CD4-positive, alpha-beta memory T cell (primary cell): ENCODE data around the gene TSPAN31. TPM values are rescaled to one million over a fixed set of nuclear protein-coding genes. Genes with fewer than 3 reads are reported as not detected.
A peak's percentile ranks its signal among the peaks of the same experiment; 100 is the strongest.

ENCODE experiments used
- CTCF ChIA-PET: fragments of 350-600 bp; sonication (Branson Sonifier 250); formaldehyde crosslinking; loops from one replicate; lab custom pipeline; 2021; ENCODE audit warnings: inconsistent platforms; ENCODE audit not compliant: partially characterized antibody; lab: Charles Lee
- POLR2A ChIA-PET: fragments of 350-600 bp; sonication (Branson Sonifier 250); formaldehyde crosslinking; loops from one replicate; lab custom pipeline; 2021; ENCODE audit not compliant: partially characterized antibody; lab: Charles Lee
- DNase-seq, 5 donors: peaks; one replicate each; pipeline versions ENCODE4 v3.0.0 to v3.0.0-alpha.2; 2020 to 2022; ENCODE audit warnings: mixed read lengths in 1 of 5
- H3K27ac ChIP-seq: one replicate; pipeline ENCODE4 v1.7.0; 2013; ENCODE audit warnings: low read depth, low read length
- H3K27me3 ChIP-seq: 2 replicates; pipeline ENCODE4 v1.7.0; 2013; ENCODE audit warnings: mild to moderate bottlenecking, low read length, moderate library complexity; ENCODE audit not compliant: insufficient read depth
- H3K36me3 ChIP-seq: 2 replicates; pipeline ENCODE4 v1.7.0; 2013; ENCODE audit warnings: mild to moderate bottlenecking, low read length, moderate library complexity; ENCODE audit not compliant: insufficient read depth
- H3K4me1 ChIP-seq: 2 replicates; pipeline ENCODE4 v1.7.0; 2013; ENCODE audit warnings: mild to moderate bottlenecking, low read length, moderate library complexity; ENCODE audit not compliant: insufficient read depth
- H3K4me3 ChIP-seq, 2 donors: one replicate each; pipeline ENCODE4 v1.7.0; 2013; ENCODE audit warnings: low read length in 2 of 2, mild to moderate bottlenecking in 1 of 2
- H3K9me3 ChIP-seq, 2 donors: one replicate each; pipeline ENCODE4 v1.7.0; 2013; ENCODE audit warnings: low read length in 2 of 2, control low read depth in 1 of 2; ENCODE audit not compliant: control insufficient read depth in 1 of 2
- H3K27ac Mint-ChIP-seq, 7 donors: one replicate each; pipeline ENCODE4 v1.8.0; 2020 to 2021; ENCODE audit warnings: mixed read lengths in 7 of 7, mild to moderate bottlenecking in 6 of 7, inconsistent platforms in 3 of 7, moderate library complexity in 3 of 7
- H3K27me3 Mint-ChIP-seq, 2 donors: one replicate each; pipeline ENCODE4 v1.8.0; 2020 to 2021; ENCODE audit warnings: mixed read lengths in 2 of 2
- H3K36me3 Mint-ChIP-seq, 2 donors: one replicate each; pipeline ENCODE4 v1.8.0; 2020 to 2021; ENCODE audit warnings: mixed read lengths in 2 of 2, inconsistent platforms in 1 of 2, mild to moderate bottlenecking in 1 of 2
- H3K4me1 Mint-ChIP-seq, 4 donors: one replicate each; pipeline ENCODE4 v1.8.0; 2020 to 2021; ENCODE audit warnings: mixed read lengths in 4 of 4, mild to moderate bottlenecking in 1 of 4
- H3K4me3 Mint-ChIP-seq, 8 donors: one replicate each; pipeline ENCODE4 v1.8.0; 2020 to 2021; ENCODE audit warnings: mixed read lengths in 8 of 8, mild to moderate bottlenecking in 7 of 8, moderate library complexity in 6 of 8, inconsistent platforms in 3 of 8
- H3K9me3 Mint-ChIP-seq, 8 donors: one replicate each; pipeline ENCODE4 v1.8.0; 2020 to 2021; ENCODE audit warnings: mixed read lengths in 8 of 8, mild to moderate bottlenecking in 5 of 8, inconsistent platforms in 3 of 8, moderate library complexity in 1 of 8
- intact Hi-C: fragments of 100-400 bp; cut with micrococcal nuclease; formaldehyde crosslinking; loops from one replicate; pipeline ENCODE4 v1.15.1; 2023
- polyA plus RNA-seq, 2 donors: library from polyadenylated mRNA; unstranded; fragments of 300-500 nt; fragmentation: Illumina TruSeq; gene quantifications; one replicate each; pipeline ENCODE4 v1.2.3, GENCODE V29; 2021
- total RNA-seq, 2 experiments: library from RNA; stranded (reverse); gene quantifications; one replicate each; pipeline ENCODE4 v1.2.3, GENCODE V29; 2021

Gene TSPAN31
- total and polyA plus RNA-seq, 4 experiments from 2014 or later: 27.5 to 76.2 (median 34.0) TPM

GRCh38 chr12:57760347-57760982 lies 15.6 kb downstream of the TSPAN31 start:
- DNase-seq: no peak
- peaks cover 21 to 28% of the 10 kb centered on the region in 2 donors for H3K36me3 Mint-ChIP-seq
- H3K4me1 Mint-ChIP-seq: peaks cover 25 to 60% (median 37%) of the 10 kb centered on the region in 4 donors
- H3K4me1 ChIP-seq: peaks cover 40% of the 10 kb centered on the region
- peaks cover 4 to 8% of the 10 kb centered on the region in 2 donors for H3K27me3 Mint-ChIP-seq
- no peak overlapping the region for H3K4me3 ChIP-seq
- H3K9me3 Mint-ChIP-seq: no peaks in the 10 kb centered on the region
- no peak overlapping the region for H3K4me3 Mint-ChIP-seq
- peaks cover 17% of the 10 kb centered on the region for H3K36me3 ChIP-seq
- CTCF ChIA-PET: interaction anchor here (1.1 to 4.3 kb wide), 10 partner anchors 9 to 143 kb away, joined by 3 to 58 read pairs (median 12); partner anchors contain the start of genes CYP27B1, TSFM and TSPAN31
- peak overlapping the region in 1 of 7 donors; percentile 35 for H3K27ac Mint-ChIP-seq
- no peak overlapping the region for H3K27ac ChIP-seq
- intact Hi-C loops: no loop called here
- POLR2A ChIA-PET: interaction anchor here (0.6 to 1.4 kb wide), 2 partner anchors 16 to 141 kb away, joined by 3 to 4 read pairs; partner anchors contain the start of gene TSPAN31
- no peaks in the 10 kb centered on the region for H3K9me3 ChIP-seq
- H3K27me3 ChIP-seq: peaks cover 3% of the 10 kb centered on the region

DNA sequence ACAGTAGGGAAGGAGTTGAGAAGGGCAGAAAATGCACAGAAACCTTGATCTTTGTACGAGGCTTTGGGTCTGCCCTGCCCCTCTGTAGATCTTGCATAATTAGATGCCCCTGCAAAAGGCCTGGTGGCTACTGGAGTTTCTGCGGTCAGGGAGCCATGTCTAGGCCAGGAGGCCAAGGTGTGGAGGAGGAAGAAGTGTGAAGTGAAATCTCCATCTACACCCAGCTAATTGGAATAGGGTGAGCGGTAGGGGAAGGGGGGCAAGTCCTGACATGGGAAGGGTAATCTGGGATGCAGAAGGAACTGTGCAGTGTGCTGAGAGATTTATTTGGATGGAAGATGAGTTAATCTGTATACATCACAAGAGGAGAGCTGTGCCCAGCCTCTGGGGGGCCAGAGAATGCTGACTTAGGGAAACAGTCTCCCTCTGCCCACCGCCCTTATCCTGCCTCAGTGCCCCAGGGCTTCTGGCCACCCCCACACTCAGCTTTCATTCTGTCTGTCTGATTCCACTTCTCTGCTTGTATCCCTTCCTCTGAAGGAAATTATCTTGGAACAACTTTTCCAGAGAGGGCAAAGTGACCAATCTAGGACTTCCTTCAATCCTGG lies 16.7 kb downstream of the TSPAN31 start:
- H3K27ac ChIP-seq: no peak overlapping the region
- POLR2A ChIA-PET: interaction anchor here (0.6 to 0.9 kb wide), 2 partner anchors 20 to 140 kb away, joined by 3 read pairs; no protein-coding TSS in a partner anchor
- H3K27me3 ChIP-seq: peaks cover 11% of the 10 kb centered on the region
- H3K36me3 ChIP-seq: peaks cover 17% of the 10 kb centered on the region
- H3K4me1 ChIP-seq: peaks cover 44% of the 10 kb centered on the region
- CTCF ChIA-PET: interaction anchor here (3.8 to 4.3 kb wide), 2 partner anchors 19 to 142 kb away, joined by 45 to 58 read pairs; partner anchors contain the start of gene TSFM
- no peak for DNase-seq
- Mint-ChIP-seq H3K4me3 (no peak overlapping the region), H3K4me1 (peaks cover 25 to 65% (median 37%) of the 10 kb centered on the region in 4 donors), H3K27ac (no peak overlapping the region), H3K9me3 (no peaks in the 10 kb centered on the region), H3K27me3 (peaks cover 6 to 11% of the 10 kb centered on the region in 2 donors), H3K36me3 (peaks cover 21 to 23% of the 10 kb centered on the region in 2 donors)
- no peak overlapping the region for H3K4me3 ChIP-seq
- intact Hi-C loops: no loop called here
- H3K9me3 ChIP-seq: no peaks in the 10 kb centered on the region

DNA sequence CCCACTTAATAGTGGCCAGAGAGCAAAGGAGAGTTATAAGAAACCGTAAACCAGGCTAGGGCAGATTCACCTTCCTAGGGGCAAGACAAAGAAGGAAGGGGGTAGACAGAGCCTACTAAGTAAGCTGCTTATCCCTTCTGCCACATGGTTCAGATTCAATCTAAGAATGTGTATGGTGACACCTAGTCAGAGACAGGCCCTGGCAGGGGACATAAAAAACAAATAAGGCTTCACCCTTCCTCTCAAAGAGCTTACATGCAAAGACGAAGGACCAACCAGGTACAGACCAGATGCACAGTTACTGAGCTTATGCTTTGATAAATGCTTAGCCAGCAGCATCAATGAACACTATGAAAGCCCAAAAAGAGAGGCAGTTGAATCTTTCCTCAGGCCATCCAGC lies 17.6 kb downstream of the TSPAN31 start:
- Mint-ChIP-seq H3K4me1 (peaks cover 20 to 61% (median 34%) of the 10 kb centered on the region in 4 donors), H3K36me3 (peaks cover 16 to 17% of the 10 kb centered on the region in 2 donors), H3K4me3 (peak overlapping the region in 1 of 8 donors; percentile 49), H3K9me3 (no peaks in the 10 kb centered on the region), H3K27ac (peak overlapping the region in 1 of 7 donors; percentile 78), H3K27me3 (peaks cover 6 to 13% of the 10 kb centered on the region in 2 donors)
- CTCF ChIA-PET: interaction anchor here (1.4 to 4.3 kb wide), 2 partner anchors 18 to 19 kb away, joined by 4 to 58 read pairs; partner anchors contain the start of gene TSFM
- Histone ChIP-seq H3K9me3 (no peaks in the 10 kb centered on the region), H3K27me3 (peaks cover 19% of the 10 kb centered on the region), H3K36me3 (peaks cover 17% of the 10 kb centered on the region), H3K4me3 (no peak overlapping the region), H3K4me1 (peaks cover 44% of the 10 kb centered on the region), H3K27ac (no peak overlapping the region)
- DNase-seq: no peak
- intact Hi-C loops: no loop called here
- POLR2A ChIA-PET: interaction anchor here (0.9 kb wide), 1 partner anchor 19 kb away, joined by 3 read pairs; no protein-coding TSS in a partner anchor

DNA sequence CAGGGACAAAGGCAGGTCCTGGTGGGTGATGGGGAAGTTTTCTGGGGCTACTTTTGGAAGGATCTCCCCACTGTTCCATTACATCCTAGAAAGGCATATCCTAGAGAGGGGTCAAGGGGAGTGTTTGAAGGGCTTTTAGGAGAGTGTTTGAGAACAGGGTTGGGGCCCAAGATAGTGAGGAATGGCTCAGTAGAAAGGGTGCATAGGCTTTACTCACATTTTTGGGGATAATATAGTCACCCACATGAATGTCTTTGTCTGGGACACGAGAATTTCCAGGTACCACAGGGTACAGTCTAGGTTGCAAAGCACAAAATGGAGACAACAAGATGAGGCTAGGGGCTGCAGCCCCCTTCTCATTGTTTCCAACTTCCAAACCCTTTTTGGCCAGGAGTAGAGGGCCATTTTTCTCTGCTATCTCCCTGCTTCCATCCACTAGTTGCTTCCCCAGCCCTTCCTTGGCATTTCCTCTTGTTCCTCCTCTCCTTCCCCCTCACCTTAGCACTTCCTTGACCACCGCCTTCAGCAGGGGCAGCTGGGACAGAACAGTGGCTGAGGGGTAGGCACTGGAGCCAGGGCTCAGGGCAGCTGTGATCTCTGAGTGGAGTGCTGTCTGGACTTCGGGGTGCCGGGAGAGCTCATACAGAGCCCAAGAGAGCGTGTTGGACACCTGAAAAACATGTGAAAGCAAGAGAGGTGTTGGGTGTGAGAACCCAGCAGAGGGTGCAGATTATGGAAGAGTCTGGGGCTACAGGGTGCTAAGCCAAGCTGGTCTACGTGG lies 19.2 kb downstream of the TSPAN31 start:
- peaks cover 40% of the 10 kb centered on the region for H3K4me1 ChIP-seq
- H3K27ac Mint-ChIP-seq: peak overlapping the region in 3 of 7 donors; percentile 27 to 74 (median 73)
- peaks cover 6 to 13% of the 10 kb centered on the region in 2 donors for H3K27me3 Mint-ChIP-seq
- intact Hi-C loops: loop anchor here (2.0 kb wide), 1 partner anchor 141 kb away; no protein-coding TSS in a partner anchor
- peaks cover 17 to 52% (median 30%) of the 10 kb centered on the region in 4 donors for H3K4me1 Mint-ChIP-seq
- H3K4me3 ChIP-seq: peak overlapping the region in 1 of 2 donors; percentile 60
- H3K27me3 ChIP-seq: peaks cover 19% of the 10 kb centered on the region
- CTCF ChIA-PET: interaction anchor here (0.9 to 3.6 kb wide), 9 partner anchors 8 to 142 kb away, joined by 3 to 20 read pairs (median 5); partner anchors contain the start of gene TSFM
- peaks cover 11 to 19% of the 10 kb centered on the region in 2 donors for H3K36me3 Mint-ChIP-seq
- H3K4me3 Mint-ChIP-seq: peak overlapping the region; percentile 85 to 94 (median 88)
- peaks cover 1% of the 10 kb centered on the region for H3K36me3 ChIP-seq
- DNase-seq: no peak
- H3K9me3 Mint-ChIP-seq: no peaks in the 10 kb centered on the region
- no peak overlapping the region for H3K27ac ChIP-seq
- POLR2A ChIA-PET: interaction anchor here (1.3 to 4.3 kb wide), 3 partner anchors 8 to 19 kb away, joined by 5 to 45 read pairs (median 26); partner anchors contain the start of genes TSFM and TSPAN31
- H3K9me3 ChIP-seq: no peaks in the 10 kb centered on the region

DNA sequence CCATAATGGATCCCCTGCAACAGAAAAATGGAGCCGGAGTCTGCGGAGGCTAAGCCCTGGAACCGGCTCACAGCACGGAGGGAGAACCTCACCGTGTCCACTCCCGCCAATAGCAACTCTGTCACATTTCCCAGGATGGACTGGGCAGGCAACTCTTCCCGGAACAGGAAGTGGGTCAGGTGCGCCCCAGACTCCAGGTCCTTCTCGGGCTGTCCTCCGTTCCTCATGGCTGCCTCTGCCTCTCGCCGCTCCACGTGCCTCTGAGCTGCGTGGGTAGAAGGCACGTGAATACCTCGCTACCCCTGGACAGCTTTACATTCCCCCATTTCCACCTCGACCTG lies 19.8 kb downstream of the TSPAN31 start:
- Mint-ChIP-seq H3K27me3 (peaks cover 6 to 13% of the 10 kb centered on the region in 2 donors), H3K4me1 (peaks cover 12 to 47% (median 24%) of the 10 kb centered on the region in 4 donors), H3K27ac (peak overlapping the region in 3 of 7 donors; percentile 27 to 32 (median 32)), H3K9me3 (peaks cover 0 to 2% (median 0%) of the 10 kb centered on the region in 8 donors), H3K4me3 (peak overlapping the region; percentile 85 to 94 (median 88)), H3K36me3 (peaks cover 10 to 16% of the 10 kb centered on the region in 2 donors)
- no peak for DNase-seq
- Histone ChIP-seq H3K4me1 (peaks cover 34% of the 10 kb centered on the region), H3K4me3 (peak overlapping the region; percentile 37 to 60), H3K36me3 (no peaks in the 10 kb centered on the region), H3K9me3 (no peaks in the 10 kb centered on the region), H3K27me3 (peaks cover 19% of the 10 kb centered on the region), H3K27ac (peak overlapping the region; percentile 26)
- CTCF ChIA-PET: interaction anchor here (0.9 to 3.6 kb wide), 9 partner anchors 8 to 141 kb away, joined by 3 to 20 read pairs (median 5); partner anchors contain the start of gene TSFM
- intact Hi-C loops: loop anchor here (1.0 to 2.0 kb wide), 2 partner anchors 8 to 140 kb away; no protein-coding TSS in a partner anchor
- POLR2A ChIA-PET: interaction anchor here (1.3 to 4.3 kb wide), 3 partner anchors 8 to 20 kb away, joined by 5 to 45 read pairs (median 26); partner anchors contain the start of genes TSFM and TSPAN31

DNA sequence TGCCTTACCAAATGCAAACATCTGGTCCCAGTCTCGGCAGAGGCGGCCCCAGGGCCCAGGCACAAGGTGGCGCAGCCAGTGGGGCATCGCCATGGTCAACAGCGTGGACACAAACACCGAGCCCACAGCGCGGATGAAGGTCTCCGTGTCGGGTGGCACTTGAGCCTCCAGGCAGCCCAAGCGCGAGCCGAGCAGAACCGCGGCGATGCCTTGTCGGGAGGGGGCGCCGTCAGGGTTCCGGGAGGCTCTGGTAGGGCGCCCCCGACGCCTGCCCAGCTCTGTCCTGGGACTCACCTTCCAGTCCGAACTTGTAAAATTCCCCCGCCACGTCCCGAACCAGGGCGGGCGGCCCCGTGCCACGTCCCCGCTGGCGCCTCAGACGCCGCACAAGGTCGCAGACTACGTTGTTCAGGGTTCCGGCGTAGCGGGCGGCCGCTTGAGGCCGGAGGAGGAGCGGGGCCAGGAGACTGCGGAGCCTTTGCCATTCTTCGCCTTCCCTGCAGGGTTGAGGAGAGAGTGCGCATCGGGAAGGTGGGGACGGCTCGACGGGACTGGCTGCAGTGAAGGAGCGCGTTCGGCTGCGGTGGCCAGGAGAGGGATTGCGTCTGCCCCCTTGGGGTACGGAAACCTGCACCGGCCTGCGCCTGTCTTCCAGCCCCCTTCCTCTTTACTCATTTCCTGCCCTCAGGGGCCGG lies 20.3 kb downstream of the TSPAN31 start:
- no peaks in the 10 kb centered on the region for H3K9me3 ChIP-seq
- Mint-ChIP-seq H3K4me1 (peaks cover 8 to 47% (median 23%) of the 10 kb centered on the region in 4 donors), H3K4me3 (peak overlapping the region; percentile 85 to 94 (median 88)), H3K9me3 (peaks cover 0 to 2% (median 0%) of the 10 kb centered on the region in 8 donors), H3K27me3 (peaks cover 6 to 13% of the 10 kb centered on the region in 2 donors), H3K36me3 (peaks cover 11 to 16% of the 10 kb centered on the region in 2 donors), H3K27ac (peak overlapping the region in 6 of 7 donors; percentile 23 to 74 (median 34))
- no peaks in the 10 kb centered on the region for H3K36me3 ChIP-seq
- intact Hi-C loops: loop anchor here (1.0 to 2.0 kb wide), 2 partner anchors 9 to 140 kb away; no protein-coding TSS in a partner anchor
- peak in 4 of 5 donors; percentile 39 to 51 (median 48) for DNase-seq
- peak overlapping the region; percentile 26 for H3K27ac ChIP-seq
- ChIA-PET CTCF (interaction anchor here (0.9 to 3.6 kb wide), 11 partner anchors 8 to 141 kb away, joined by 3 to 36 read pairs (median 6); partner anchors contain the start of gene TSFM), POLR2A (interaction anchor here (1.3 to 4.3 kb wide), 4 partner anchors 9 to 21 kb away, joined by 5 to 45 read pairs (median 16); partner anchors contain the start of genes TSFM and TSPAN31)
- peaks cover 30% of the 10 kb centered on the region for H3K4me1 ChIP-seq
- peaks cover 19% of the 10 kb centered on the region for H3K27me3 ChIP-seq
- H3K4me3 ChIP-seq: peak overlapping the region; percentile 37 to 60
